GM21390 (cell line): Measurements from ENCODE around the gene SLC10A6.
"Not testable (repeated sequence)": the region's sequence is repeated elsewhere in the genome, so short reads cannot be mapped to it uniquely, and the experiment has no call there.

Source experiments
- ATAC-seq: cut with Tn5 transposase; IDR thresholded peaks from one replicate; pipeline ENCODE4 v1.9.1; 2021; ENCODE audit not compliant: unreplicated experiment

Gene SLC10A6, protein sequence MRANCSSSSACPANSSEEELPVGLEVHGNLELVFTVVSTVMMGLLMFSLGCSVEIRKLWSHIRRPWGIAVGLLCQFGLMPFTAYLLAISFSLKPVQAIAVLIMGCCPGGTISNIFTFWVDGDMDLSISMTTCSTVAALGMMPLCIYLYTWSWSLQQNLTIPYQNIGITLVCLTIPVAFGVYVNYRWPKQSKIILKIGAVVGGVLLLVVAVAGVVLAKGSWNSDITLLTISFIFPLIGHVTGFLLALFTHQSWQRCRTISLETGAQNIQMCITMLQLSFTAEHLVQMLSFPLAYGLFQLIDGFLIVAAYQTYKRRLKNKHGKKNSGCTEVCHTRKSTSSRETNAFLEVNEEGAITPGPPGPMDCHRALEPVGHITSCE

DNA sequence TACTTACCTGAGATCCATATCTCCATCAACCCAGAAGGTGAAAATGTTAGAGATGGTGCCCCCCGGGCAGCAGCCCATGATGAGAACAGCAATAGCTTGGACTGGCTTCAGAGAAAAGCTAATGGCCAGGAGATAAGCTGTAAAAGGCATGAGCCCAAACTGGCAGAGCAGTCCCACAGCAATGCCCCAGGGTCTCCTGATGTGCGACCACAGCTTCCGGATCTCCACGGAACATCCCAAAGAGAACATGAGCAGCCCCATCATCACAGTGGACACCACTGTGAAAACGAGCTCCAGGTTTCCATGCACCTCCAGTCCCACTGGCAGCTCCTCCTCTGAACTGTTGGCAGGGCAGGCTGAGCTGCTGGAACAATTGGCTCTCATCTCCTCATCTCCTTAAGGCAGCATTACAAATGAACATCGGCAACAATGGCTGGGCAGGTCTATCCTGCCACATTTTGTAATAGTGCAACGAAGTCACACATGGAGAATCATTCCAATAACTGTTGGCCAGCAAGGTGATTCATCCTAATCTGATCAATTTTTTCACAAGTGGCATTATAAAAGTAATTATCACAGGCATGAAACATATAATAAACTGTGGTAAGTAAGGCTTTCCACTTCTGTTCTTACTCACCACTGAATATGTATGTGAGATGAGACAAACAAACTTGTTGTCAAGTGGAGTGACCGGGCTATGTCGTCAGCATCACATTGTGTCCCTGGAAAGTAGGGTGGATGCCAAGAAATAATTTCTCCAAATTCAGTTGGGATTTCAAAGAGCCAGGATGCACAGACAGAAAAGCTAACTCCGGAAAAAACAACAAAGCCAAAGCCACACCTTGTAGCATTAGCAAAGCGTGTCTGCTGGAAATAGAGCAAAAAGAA is at the start of gene SLC10A6:
Gene SLC10A6 (minus strand): TSS at position 653 of the 888 bp plus-strand sequence. CDS start 269 bp downstream, at position 384.
- ATAC-seq: no peak

DNA sequence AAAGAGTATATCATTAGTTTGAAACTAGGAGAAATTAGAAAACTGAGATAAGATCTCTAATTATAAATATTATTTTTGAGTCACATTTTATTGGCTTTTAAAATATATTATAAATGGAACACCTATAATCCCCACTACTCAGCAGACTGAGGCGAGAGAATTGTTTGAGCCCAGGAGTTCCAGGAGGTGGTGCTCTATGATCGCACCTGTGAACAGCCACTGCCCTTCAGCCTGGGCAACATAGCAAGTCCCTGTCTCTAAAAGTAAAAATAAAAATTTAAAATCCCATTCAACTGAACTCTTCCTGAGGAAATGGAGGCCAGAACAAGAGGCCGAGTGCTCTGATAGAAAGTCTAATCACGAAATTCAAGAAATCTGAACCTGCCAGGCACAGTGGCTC is 49.4 kb upstream of the SLC10A6 start:
- ATAC-seq: no peak

DNA sequence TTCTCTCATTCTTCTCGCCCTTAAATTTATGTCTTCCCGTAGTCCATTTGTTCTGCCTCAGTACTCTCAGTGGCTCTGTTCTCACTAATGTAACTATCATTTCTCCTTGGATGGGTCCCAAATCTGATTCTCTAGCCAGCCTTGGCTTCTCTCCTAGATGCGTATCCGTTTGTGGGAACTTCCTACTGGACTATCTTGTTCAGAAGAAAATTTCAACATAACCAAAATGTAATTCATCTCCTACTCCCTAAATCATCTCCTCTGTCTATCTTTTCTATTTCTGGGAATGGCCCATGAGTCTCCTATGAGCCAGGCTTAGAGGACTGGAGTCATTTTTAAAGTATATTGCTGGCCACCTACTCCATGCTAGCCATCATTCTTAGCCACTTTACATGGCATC is 47.4 kb upstream of the SLC10A6 start:
- no peak for ATAC-seq

DNA sequence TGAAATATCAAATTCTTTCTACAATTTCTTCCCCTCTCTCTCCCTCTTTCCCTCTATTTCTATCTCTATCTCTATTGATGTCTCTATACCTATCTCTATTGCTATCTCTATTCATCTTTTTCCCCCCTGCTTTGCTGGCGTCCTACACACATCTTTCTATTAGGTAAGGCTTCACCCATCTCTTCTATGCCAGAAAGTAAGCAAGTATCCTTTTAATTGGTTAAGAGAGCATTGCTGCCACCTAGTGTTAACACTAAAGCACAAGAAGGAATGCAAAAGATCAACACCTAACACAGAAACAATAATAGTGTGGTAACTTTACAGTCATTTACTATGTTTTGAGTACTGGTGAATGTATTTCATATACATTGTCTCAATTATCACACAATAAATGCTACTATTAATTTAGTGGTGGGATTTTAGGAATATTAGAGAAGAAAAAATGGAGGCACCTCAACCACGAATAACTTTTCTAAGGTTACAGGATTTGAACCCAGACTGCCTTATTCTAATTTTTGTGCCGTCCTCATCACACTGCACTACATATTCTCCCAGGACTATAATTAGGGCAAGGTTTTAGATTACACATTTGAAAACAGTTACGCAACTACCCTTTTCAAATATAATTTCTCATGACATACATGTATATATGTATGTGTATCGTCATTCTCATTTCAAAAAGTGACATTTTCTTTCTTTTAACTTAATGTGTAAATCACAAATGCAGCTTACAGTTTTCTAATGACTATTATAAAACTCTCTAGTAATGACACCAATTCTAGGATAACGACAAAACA is 46.7 kb upstream of the SLC10A6 start:
- ATAC-seq: peak; percentile 52

DNA sequence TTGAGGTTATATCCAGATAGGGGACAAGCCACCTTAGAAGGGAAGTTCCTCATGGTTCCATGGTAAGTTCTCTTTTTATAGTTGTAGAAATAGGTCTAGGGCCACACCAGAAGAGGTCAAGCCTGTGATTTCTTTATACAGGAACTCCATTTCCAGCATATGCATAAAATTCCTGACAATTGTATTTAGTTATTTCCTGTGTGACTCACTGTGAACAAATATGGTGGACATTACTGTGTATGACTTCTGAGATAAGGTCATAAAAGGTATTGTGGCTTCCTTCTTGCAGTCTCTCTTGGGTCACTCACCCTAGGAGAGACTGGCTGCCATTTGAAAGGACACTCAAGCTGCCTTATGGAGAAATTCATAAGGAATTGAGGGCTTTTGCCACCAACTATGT is 45.3 kb upstream of the SLC10A6 start:
- ATAC-seq: no peak

DNA sequence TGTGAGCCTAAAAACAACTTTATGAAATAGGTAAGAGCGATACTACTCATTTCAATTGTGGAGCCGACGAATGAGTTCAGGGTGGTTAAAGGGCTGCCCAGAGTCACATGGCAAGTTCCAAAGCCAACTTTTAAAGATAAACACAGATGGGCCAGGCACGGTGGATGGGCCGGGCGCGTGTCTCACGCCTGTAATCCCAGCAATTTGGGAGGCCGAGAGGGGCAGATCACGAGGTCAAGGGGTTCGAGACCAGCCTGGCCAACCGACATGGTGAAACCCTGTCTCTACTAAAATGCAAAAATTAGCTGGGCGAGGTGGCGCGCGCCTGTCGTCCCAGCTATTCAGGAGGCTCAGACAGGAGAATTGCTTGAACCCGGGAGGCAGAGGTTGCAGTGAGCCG is 44.0 kb upstream of the SLC10A6 start:
- ATAC-seq: no peak

DNA sequence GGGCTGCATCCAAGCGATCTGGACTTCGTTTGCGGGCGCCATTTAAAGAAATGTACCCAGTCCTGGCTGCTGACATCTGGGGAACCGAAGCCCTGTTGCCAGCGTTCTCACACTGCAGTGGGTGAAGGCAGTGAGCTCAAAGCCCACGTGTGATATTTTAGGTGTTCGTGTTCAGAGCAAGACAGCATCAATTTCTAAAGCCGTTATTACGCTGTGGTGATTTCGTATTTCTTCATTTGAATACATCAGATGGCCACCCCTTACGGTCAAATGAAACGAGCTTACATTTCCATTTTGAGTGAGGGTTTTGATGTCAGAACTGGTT is 43.4 kb upstream of the SLC10A6 start:
- ATAC-seq: no peak

DNA sequence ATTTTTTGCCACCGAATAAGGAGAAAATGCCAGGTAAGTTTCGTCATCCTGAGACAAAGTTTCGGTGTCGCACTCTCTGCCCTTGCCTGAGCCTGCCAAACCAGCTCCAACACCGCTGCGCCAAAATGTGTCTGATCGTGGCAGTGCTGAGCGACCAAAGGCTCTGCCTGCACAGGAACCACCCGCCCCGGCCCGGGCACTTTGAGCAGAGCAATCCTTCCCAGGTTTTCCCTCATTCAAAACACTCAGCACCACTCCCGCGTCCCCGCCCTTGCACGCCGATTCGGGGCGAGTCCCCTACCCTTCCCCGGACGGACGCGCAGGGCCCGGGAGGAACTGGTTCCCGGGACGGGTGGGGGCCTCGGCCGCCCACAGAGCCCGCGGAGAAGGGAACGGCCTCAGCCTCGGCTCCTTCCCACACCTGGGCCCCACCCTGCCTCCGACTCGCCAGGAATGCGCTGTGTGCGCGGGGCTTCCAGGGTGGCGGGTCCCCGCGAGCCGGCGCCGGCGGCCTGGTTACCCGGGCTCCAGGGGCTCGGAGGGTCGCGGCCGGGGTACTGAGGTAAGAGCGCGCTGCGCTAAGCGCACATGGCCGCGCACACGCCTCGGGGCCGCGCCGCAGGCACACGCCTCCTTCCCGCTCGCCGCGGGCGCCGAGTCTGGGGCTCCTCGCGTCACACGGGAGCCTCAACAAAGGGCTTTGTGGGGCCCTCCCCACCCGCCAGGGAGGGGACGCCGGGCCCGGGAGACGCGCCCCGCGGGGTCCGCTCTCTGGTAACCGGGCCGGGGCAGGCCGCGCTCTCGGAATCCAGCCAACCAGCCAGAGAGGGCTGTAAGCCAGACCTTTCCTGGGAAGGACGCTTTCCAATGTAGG is 42.8 kb upstream of the SLC10A6 start, which contains the start of gene C4orf36:
Gene C4orf36 (minus strand): TSS at position 661 of the 874 bp plus-strand sequence. CDS start 902 bp downstream, outside the sequence.
- peak; percentile 65 for ATAC-seq

DNA sequence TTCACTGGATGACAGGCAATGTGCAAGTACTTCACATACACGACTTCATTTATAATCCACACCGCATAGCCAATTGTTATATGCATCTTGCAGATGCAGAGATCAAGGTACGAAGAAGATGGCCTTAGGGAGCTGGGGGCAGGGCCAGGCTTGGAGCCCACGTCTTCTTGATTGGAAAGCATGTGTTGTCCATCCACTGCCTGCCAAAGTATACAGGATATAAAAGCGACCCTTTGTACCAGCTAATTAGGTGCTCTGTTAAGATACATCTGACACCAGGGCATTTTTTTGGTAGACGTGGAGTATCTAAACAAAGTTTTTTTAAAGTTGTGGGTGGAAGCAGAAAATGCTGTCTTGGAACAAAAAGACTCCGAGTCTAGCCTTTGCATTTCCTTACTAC is 41.6 kb upstream of the SLC10A6 start:
- ATAC-seq: no peak

DNA sequence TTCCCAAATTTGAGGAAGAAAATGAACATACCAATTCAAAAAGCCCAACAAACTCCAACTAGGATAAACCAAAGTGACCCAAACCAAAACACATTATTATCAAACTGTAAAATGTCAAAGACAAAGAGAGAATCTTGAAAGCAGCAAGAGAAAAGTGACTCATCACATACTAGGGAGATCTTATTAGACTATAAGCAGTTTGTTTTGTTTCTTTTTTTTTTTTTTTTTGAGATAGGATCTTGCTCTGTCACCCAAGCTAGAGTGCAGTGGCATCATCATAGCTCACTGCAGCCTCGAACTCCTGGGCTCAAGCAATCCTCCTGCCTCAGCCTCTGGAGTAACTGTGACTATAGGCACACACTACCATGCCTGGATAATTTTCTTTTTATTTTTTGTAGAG is 30.5 kb upstream of the SLC10A6 start:
- ATAC-seq: no peak

DNA sequence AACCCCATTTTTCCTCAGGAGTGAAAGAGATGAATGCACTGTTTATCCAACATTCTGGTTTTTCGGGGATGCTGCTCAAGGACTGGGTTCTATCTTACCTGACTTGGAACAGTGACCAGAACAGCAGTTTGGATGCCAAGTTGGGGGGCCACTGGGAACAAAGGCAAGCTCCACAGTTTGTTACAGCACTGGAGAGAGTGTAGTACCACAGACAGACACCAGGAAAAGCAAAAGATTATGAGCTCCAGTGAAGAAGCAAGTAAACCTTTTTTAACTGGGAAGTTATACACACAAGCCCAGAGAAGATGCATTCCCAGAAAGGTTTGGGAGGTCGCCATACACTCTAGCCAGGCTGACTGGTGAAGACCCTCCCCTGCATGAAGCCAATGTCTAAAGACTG is 29.5 kb upstream of the SLC10A6 start:
- ATAC-seq: no peak

DNA sequence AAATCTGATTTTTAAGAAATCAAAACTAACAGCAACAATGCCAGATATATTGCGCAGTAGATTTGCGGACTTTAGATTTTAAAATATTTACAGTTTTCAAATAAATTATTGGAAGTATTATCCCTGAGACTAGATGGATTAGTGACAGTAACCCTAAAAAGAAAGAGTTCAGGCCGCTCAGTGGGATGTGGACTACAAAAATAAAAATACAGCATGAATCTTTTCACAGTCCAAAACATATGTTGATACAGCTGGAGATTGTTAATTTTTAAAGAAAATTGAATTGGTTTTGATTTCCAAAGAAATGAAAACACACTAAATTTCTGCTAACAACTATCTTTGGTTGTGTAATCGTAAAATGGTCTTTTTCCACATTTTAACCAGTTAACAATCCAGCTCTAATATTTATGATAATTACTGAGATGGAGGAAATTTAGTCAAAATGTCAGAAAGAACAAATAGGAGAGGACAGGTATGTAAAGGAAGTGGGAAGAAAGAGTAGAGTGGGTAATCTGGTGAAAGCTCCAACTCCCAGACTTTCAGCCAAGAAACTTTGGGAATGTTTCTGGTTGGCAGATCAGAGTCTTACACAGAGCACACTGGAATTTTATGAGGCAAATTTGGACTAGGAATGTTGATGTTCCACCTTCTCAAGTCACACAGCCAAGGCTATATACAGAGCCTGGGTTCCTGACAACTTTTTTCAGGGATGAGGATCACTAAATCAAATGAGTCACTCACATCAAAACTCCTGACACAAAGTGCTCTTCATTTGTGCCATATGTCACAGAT is 27.9 kb upstream of the SLC10A6 start:
- ATAC-seq: no peak

DNA sequence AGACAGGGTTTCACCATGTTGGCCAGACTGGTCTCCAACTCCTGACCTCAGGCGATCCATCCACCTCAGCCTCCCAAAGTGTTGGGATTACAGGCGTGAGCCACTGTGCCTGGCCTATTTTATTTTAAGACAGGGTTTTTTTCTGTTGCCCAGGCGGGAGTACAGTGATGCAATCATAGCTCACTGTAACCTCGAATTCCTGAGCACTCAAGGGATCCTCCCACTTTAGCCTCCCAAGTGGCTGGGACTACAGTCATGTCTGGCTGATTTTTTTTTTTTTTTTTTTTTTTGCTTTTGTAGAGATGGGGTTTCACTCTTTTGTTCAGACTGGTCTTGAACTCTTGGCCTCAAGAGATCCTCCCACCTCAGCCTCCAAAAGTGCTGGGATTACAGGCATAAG is 26.3 kb upstream of the SLC10A6 start:
- ATAC-seq: not testable (repeated sequence)

DNA sequence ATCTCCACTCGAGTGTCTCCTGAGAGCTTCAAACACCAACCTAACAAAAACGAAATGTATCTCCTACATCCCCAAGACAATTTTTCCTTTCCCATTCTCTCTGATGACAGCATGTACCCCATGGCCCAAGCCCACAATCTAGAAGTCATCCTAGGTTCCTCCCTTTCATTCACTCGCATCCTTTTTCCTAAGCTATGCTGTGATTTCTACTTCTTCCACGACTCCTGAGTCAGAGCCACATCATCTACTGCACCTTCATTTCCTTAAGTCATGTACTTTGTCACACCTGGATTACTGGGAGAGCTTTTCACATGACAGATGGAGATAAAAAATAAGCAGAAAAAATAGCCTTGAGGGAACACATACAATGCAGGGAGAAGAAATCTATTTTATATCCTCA is 23.0 kb upstream of the SLC10A6 start:
- no peak for ATAC-seq

DNA sequence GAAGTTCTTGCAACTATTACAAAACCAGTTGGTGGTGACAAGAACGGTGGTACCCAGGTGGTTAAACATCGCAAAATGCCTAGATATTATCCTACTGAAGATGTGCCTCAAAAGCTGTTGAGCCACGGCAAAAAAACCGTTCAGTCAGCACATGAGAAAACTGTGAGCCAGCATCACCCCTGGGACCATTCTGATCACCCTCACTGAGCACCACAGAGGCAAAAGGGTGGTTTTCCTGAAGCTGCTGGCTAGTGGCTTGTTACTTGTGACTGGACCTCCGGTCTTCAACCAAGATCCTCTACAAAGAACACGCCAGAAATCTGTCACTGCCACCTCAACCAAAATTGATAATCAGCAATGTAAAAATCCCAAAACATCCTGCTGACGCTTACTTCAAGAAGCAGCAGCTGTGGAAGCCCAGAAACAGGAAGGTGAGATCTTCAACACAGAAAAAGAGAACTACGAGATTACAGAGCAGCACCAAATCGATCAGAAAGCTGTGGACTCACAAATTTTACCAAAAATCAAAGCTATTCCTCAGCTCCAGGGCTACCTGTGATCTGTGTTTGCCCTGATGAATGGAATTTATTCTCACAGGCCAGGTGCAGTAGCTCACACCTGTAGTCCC is 21.4 kb upstream of the SLC10A6 start:
- ATAC-seq: no peak

DNA sequence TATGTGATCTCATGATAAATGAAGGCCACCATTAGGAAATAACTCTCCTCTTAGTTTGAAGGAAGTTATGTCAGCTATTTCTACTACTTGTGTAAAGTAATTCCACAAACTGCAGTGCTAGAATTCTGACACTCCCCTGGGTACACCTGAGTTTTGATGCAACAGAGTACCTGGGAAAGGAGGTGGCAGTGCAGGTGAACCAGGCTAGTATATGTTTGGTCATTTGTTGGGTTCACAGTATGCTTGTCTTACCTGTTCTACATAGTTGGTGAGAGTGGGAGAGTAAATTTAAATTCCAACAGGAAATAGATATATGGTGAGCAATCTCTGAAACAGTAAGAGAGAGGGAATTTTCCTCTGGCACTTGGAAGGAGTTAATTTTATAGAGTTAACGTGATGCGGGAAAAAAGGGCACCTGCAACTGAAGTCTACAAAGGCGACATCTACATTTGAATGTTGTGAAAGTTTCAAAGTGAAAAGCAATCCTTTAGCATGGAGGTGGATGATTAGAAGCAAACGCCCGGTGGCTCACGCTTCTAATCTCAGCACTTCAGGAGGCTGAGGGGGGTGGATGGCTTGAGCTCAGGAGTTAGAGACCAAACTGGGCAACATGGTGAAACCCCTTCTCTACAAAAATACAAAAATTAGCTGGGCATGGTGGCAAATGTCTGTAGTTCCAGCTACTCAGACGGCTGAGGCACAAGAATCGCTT is 8.3 kb upstream of the SLC10A6 start:
- no peak for ATAC-seq

DNA sequence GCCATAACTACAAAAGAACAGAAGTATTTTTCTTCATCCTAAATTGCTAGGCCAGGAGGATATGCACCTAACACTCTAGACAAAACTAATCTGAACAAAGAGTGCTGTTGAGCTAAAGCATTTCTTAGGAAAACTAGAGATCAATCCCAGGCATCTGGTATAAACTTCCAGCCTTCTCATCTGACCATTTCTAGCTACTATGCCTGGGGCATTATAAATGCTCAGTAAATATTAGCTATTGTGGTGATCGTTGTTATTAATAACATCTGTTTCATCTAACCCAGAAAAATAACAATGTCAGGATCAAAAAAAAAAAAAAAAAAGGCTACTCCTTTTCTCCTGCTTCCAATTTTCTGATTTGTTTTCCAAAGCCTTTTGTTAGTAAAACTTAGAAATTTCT is 7.7 kb upstream of the SLC10A6 start:
- ATAC-seq: no peak

DNA sequence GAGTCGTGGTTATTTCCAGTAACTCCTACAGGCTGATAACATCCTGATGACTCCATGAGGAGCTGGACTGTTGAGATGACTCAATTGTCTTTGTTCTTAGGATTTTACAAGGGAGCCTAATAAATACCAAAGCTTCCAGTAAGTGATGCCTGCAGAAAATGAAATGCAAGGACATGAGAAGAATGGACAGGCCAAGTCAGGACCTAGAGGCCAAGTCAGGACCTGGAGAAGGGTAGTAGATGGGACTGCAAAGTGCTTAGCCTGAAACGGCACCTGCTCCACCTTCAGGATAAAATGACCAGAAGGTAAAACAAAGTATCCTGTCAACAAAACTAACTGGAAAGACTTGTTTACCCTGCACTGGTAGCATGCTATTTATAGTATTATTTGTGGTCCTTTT is 6.4 kb upstream of the SLC10A6 start:
- ATAC-seq: no peak

DNA sequence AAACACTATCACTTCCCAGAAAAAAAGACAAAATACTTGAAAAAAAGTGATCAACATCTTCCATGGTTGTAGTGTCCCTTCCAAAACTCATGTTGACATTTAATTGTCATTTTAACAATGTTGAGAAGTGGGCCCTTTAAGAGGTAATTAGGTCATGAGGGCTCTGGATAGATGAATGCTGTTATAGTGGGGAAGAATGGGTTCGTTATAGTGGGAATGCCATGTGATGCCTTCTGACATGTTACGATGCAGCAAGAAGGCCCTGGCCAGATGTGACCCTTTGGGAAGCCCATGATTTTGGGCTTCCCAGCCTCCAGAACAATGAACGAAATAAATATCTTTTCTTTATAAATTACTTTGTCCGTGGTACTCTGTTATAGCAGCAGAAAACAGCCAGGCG is 4.0 kb upstream of the SLC10A6 start:
- no peak for ATAC-seq
